Spleen (tissue), 11 donors: ENCODE data around the gene AIRE. TPM values are rescaled to one million over a fixed set of nuclear protein-coding genes. Genes with fewer than 3 reads are reported as not detected.

Experiments used
- DNase-seq: peaks from one replicate; pipeline ENCODE4 v3.0.0-alpha.2; 2020
- H3K27ac ChIP-seq, 8 donors: fragments of 200-600 bp; sonication (generic) in 7 of 8; 1 replicate in 4 of 8; 2 replicates in 4 of 8; pipeline versions ENCODE4 v1.5.0 to v1.8.0; 2016 to 2021; ENCODE audit warnings: inconsistent platforms in 4 of 8, mild to moderate bottlenecking in 4 of 8, moderate library complexity in 1 of 8
- H3K27me3 ChIP-seq, 7 donors: fragments of 200-600 bp; sonication (generic) in 6 of 7; replicated peaks in 1 of 7; 1 replicate in 4 of 7; 2 replicates in 3 of 7; pipeline versions ENCODE4 v1.5.0 to v1.8.0; 2016 to 2021; ENCODE audit warnings: inconsistent platforms in 3 of 7, mild to moderate bottlenecking in 1 of 7
- H3K36me3 ChIP-seq, 6 donors: fragments of 200-600 bp; sonication (generic) in 5 of 6; 1 replicate in 4 of 6; 2 replicates in 2 of 6; pipeline versions ENCODE4 v1.5.0 to v1.8.0; 2016 to 2021; ENCODE audit warnings: inconsistent platforms in 2 of 6
- H3K4me1 ChIP-seq, 6 donors: fragments of 200-600 bp; sonication (generic) in 5 of 6; 1 replicate in 3 of 6; 2 replicates in 3 of 6; pipeline versions ENCODE4 v1.5.0 to v1.8.0; 2016 to 2021; ENCODE audit warnings: inconsistent platforms in 3 of 6
- H3K4me3 ChIP-seq, 8 donors: fragments of 200-600 bp; sonication (generic) in 7 of 8; 1 replicate in 4 of 8; 2 replicates in 4 of 8; pipeline versions ENCODE4 v1.5.0 to v1.8.0; 2016 to 2021; ENCODE audit warnings: inconsistent platforms in 4 of 8, mild to moderate bottlenecking in 4 of 8, moderate library complexity in 2 of 8
- H3K9me3 ChIP-seq, 8 donors: fragments of 200-600 bp; sonication (generic) in 7 of 8; 1 replicate in 4 of 8; 2 replicates in 4 of 8; pipeline versions ENCODE4 v1.5.0 to v1.8.0; 2016 to 2021; ENCODE audit warnings: inconsistent platforms in 4 of 8
- CTCF ChIP-seq, 11 experiments: fragments of 200-600 bp in 7 of 11; fragments of 450-650 bp in 4 of 11; sonication (generic) in 4 of 11; IDR thresholded peaks in 8 of 11; conservative IDR thresholded peaks in 3 of 11; 1 replicate in 7 of 11; 2 replicates in 4 of 11; pipeline versions ENCODE4 v1.4.0 to v1.8.0; 2016 to 2021; ENCODE audit warnings: antibody characterized with exemption in 11 of 11, inconsistent platforms in 4 of 11, mild to moderate bottlenecking in 1 of 11
- POLR2A ChIP-seq, 3 donors: fragments of 450-650 bp; IDR thresholded peaks; one replicate each; pipeline ENCODE4 v1.5.1; 2017; ENCODE audit warnings: antibody characterized with exemption in 3 of 3, mild to moderate bottlenecking in 1 of 3
- POLR2AphosphoS5 ChIP-seq, 3 donors: sonication (generic); formaldehyde crosslinking; IDR thresholded peaks; one replicate each; pipeline ENCODE4 v1.5.1; 2017; ENCODE audit warnings: antibody characterized with exemption in 3 of 3
- WGBS, 5 donors: extraction: QIAGEN DNeasy Blood & Tissue Kit in 3 of 5; methylation state at CpG; one replicate each; pipeline versions ENCODE4 v1.1.5 to v1.1.7; 2013 to 2018; 5-methylcytosine and 5-hydroxymethylcytosine counted together
- intact Hi-C: fragments of 100-400 bp; cut with DNase I; formaldehyde crosslinking; loops from one replicate; pipeline ENCODE4 v1.15.0; 2023; ENCODE audit warnings: low total_unique reads
- polyA plus RNA-seq, 3 donors: library from polyadenylated mRNA; stranded (reverse); fragments of 200-250 nt; gene quantifications; one replicate each; pipeline ENCODE4 v1.2.1, GENCODE V29; 2013
- total RNA-seq, 7 donors: library from RNA; depleted of rRNA in 3 of 7; stranded (reverse); fragments of >200 nt in 3 of 7; fragmentation: NEBNext Ultra II Directional in 4 of 7; extraction: Animal tissue kit (Norgen Biotek cat#: 25700) in 4 of 7; gene quantifications; one replicate each; pipeline versions ENCODE4 v1.1.0 to v1.2.1, GENCODE V29; 2016 to 2021
- donor health status: healthy with polysubstance abuse.
- donor health status: DM: no; HTN: no; CAD: no; lungs with moderate emphysema.
- donor health status: DM: no; HTN: no; CAD: no.
- donor health status: Bipolar disorder and iron deficiency.
- donor health status: healthy.
- donor health status: DM: no; HTN: no; CAD: no.
- donor health status: DM: yes; HTN: yes; CAD: no.

The AIRE gene
- total and polyA plus RNA-seq, 10 donors: 0.08 to 0.16 (median 0.10) TPM; not detected in 6

GRCh38 chr21:44317241-44317782, 31.6 kb downstream of the AIRE start:
- H3K9me3 ChIP-seq: no peaks in the 10 kb centered on the region
- WGBS, 5 donors: 93 to 100% (median 98%) methylated on average over 1 to 19 of the region's 19 CpGs
- no peak overlapping the region for H3K4me3 ChIP-seq
- no peaks in the 10 kb centered on the region for H3K27me3 ChIP-seq
- DNase-seq: no peak
- intact Hi-C loops: no loop called here
- H3K27ac ChIP-seq: no peak overlapping the region
- peaks cover 2 to 100% (median 88%) of the 10 kb centered on the region in 6 donors for H3K36me3 ChIP-seq
- peak in 1 of 3 donors; percentile 16 for TF ChIP-seq POLR2AphosphoS5 (IDR thresholded peaks at IDR 0.05)
- no peak for TF ChIP-seq POLR2A (IDR thresholded peaks at IDR 0.05)
- H3K4me1 ChIP-seq: peaks cover 0 to 6% (median 0%) of the 10 kb centered on the region in 6 donors

GRCh38 chr21:44317871-44318270, 32.2 kb downstream of the AIRE start:
- Histone ChIP-seq H3K9me3 (no peaks in the 10 kb centered on the region), H3K27ac (no peak overlapping the region), H3K27me3 (no peaks in the 10 kb centered on the region), H3K36me3 (peaks cover 2 to 100% (median 88%) of the 10 kb centered on the region in 6 donors), H3K4me3 (no peak overlapping the region), H3K4me1 (peaks cover 0 to 6% (median 0%) of the 10 kb centered on the region in 6 donors)
- no peak for DNase-seq
- 96 to 100% (median 98%) methylated on average over 1 to 22 of the region's 22 CpGs for WGBS, 5 donors
- intact Hi-C loops: no loop called here
- TF ChIP-seq POLR2A (IDR thresholded peaks at IDR 0.05) (no peak), CTCF (IDR thresholded peaks at IDR 0.05 in 8 of 11, conservative IDR thresholded peaks at IDR 0.05 in 3 of 11) (no peak), POLR2AphosphoS5 (IDR thresholded peaks at IDR 0.05) (peak in 1 of 3 donors; percentile 47)

- H3K27me3 ChIP-seq: no peaks in the 10 kb centered on the region
- H3K4me1 ChIP-seq: peaks cover 0 to 6% (median 0%) of the 10 kb centered on the region in 6 donors
- H3K4me3 ChIP-seq: no peak overlapping the region
- intact Hi-C loops: no loop called here
- H3K27ac ChIP-seq: no peak overlapping the region
- peaks cover 2 to 100% (median 88%) of the 10 kb centered on the region in 6 donors for H3K36me3 ChIP-seq
- TF ChIP-seq POLR2AphosphoS5 (IDR thresholded peaks at IDR 0.05): no peak
- no peak for TF ChIP-seq CTCF (IDR thresholded peaks at IDR 0.05 in 8 of 11, conservative IDR thresholded peaks at IDR 0.05 in 3 of 11)
- no peak for TF ChIP-seq POLR2A (IDR thresholded peaks at IDR 0.05)
- no peaks in the 10 kb centered on the region for H3K9me3 ChIP-seq
- WGBS, 5 donors: 94 to 99% (median 95%) methylated on average over 18 to 25 of the region's 25 CpGs
- no peak for DNase-seq
These were observed 33.0 kb downstream of the AIRE start for GRCh38 chr21:44318489-44319285.

- TF ChIP-seq POLR2AphosphoS5 (IDR thresholded peaks at IDR 0.05): peak in 1 of 3 donors; percentile 55
- TF ChIP-seq CTCF (IDR thresholded peaks at IDR 0.05 in 8 of 11, conservative IDR thresholded peaks at IDR 0.05 in 3 of 11): no peak
- intact Hi-C loops: no loop called here
- no peak overlapping the region for H3K27ac ChIP-seq
- H3K27me3 ChIP-seq: no peaks in the 10 kb centered on the region
- peaks cover 0 to 6% (median 0%) of the 10 kb centered on the region in 6 donors for H3K4me1 ChIP-seq
- no peaks in the 10 kb centered on the region for H3K9me3 ChIP-seq
- DNase-seq: no peak
- peaks cover 2 to 100% (median 90%) of the 10 kb centered on the region in 6 donors for H3K36me3 ChIP-seq
- no peak overlapping the region for H3K4me3 ChIP-seq
- 93 to 97% (median 95%) methylated on average over 18 to 35 of the region's 35 CpGs for WGBS, 5 donors
These were observed 33.9 kb downstream of the AIRE start for GRCh38 chr21:44319407-44320065.
